Sigmoid colon (tissue), 7 donors: Measurements from ENCODE around the gene CAMK2N1. TPM values are rescaled to one million over a fixed set of nuclear protein-coding genes. Genes with fewer than 3 reads are reported as not detected.

Source experiments
- DNase-seq: peaks from one replicate; pipeline ENCODE4 v3.0.0-alpha.2; 2019
- H3K27ac ChIP-seq, 4 donors: fragments of 200-600 bp; sonication (generic); one replicate each; pipeline ENCODE4 v1.5.1; 2016 to 2019; ENCODE audit warnings: mild to moderate bottlenecking in 1 of 4
- H3K27me3 ChIP-seq, 3 donors: fragments of 200-600 bp; sonication (generic); one replicate each; pipeline ENCODE4 v1.5.1; 2019; ENCODE audit warnings: mild to moderate bottlenecking in 1 of 3
- H3K36me3 ChIP-seq, 4 donors: fragments of 200-600 bp; sonication (generic); one replicate each; pipeline ENCODE4 v1.5.1; 2016 to 2019
- H3K4me1 ChIP-seq, 4 donors: fragments of 200-600 bp; sonication (generic); one replicate each; pipeline ENCODE4 v1.5.1; 2017 to 2019
- H3K4me3 ChIP-seq, 4 donors: fragments of 200-600 bp; sonication (generic); one replicate each; pipeline ENCODE4 v1.5.1; 2017 to 2019; ENCODE audit warnings: mild to moderate bottlenecking in 2 of 4, moderate library complexity in 1 of 4
- H3K9me3 ChIP-seq, 4 donors: fragments of 200-600 bp in 3 of 4; sonication (generic) in 3 of 4; one replicate each; pipeline versions ENCODE4 v1.5.1 to v1.6.1; 2013 to 2019
- EP300 ChIP-seq, 4 donors: sonication (generic); formaldehyde crosslinking; IDR thresholded peaks; one replicate each; pipeline ENCODE4 v1.6.1; 2017; ENCODE audit warnings: antibody characterized with exemption in 4 of 4
- POLR2A ChIP-seq, 2 donors: fragments of 450-650 bp; IDR thresholded peaks; one replicate each; pipeline ENCODE4 v1.6.1; 2016; ENCODE audit warnings: antibody characterized with exemption in 2 of 2, mild to moderate bottlenecking in 2 of 2, moderate library complexity in 2 of 2
- POLR2AphosphoS5 ChIP-seq, 4 donors: sonication (generic); formaldehyde crosslinking; IDR thresholded peaks; one replicate each; pipeline ENCODE4 v1.6.1; 2017; ENCODE audit warnings: antibody characterized with exemption in 4 of 4
- WGBS, 2 donors: extraction: QIAGEN DNeasy Blood & Tissue Kit; methylation state at CpG; one replicate each; pipeline ENCODE4 v1.1.7; 2013; 5-methylcytosine and 5-hydroxymethylcytosine counted together
- intact Hi-C: fragments of 100-400 bp; cut with DNase I; formaldehyde crosslinking; loops from one replicate; pipeline ENCODE4 v1.15.1; 2023
- polyA plus RNA-seq, 3 donors: library from polyadenylated mRNA; stranded (reverse); fragments of 200-250 nt; gene quantifications; one replicate each; pipeline ENCODE4 v1.2.3, GENCODE V29; 2013
- total RNA-seq, 4 donors: library from RNA; depleted of rRNA; stranded (reverse); fragments of >200 nt; gene quantifications; one replicate each; pipeline ENCODE4 v1.1.0, GENCODE V29; 2016
- TF ChIP-seq, protein P1 (sequence below), 4 experiments: fragments of 450-650 bp in 3 of 4; fragments of 200-600 bp in 1 of 4; IDR thresholded peaks; one replicate each; pipeline ENCODE4 v1.5.1; 2016 to 2019; ENCODE audit warnings: antibody characterized with exemption in 4 of 4, mild to moderate bottlenecking in 3 of 4, moderate library complexity in 2 of 4
- donor health status: healthy with polysubstance abuse.
- donor health status: Bipolar disorder and iron deficiency.
- donor health status: healthy.

The CAMK2N1 gene
- total and polyA plus RNA-seq, 7 donors: 18.3 to 247 (median 31.9) TPM

DNA sequence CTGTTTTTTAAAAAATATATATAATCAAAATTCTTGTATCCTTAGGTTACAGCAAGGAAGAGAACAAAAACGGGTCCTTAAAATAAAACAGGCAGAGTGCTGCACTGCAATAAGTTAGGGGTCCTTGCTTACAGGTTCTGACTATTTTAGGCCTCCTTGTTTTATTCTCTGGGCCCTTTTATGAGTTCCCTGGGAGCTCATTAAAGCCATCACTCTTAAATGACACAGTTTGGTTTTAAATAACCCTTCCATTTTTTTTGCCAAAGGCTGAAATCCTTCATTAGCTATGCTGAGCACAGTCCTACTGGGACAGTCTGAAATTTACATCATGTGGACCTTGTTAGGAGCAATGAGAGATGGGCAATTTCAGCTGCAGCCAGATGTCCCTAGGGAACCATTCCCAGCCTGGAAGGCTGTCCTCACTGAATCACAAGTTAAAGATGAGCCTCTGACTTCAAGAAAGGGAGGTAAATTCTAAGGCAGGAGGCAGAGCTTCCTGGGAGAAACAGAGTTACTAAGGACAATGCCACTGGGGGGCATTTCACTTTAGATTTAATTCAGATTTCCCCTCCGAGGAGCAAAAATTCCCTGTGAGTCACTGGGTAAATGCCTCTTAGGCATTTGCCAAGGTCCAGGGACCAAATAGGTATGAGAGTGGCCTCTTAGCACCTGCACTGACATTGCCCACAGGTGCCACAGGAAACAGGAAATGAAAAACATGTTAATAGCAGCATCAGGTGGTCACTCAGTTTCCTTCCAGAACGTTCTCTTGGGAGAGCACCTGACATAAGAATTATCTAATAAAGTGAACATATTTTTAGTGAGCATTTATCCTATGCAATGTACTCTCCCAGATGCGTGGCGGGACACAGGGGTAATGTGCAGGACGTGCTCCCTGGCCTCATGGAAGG lies 25.8 kb upstream of the CAMK2N1 start:
- intact Hi-C loops: no loop called here
- Histone ChIP-seq H3K36me3 (no peaks in the 10 kb centered on the region), H3K4me3 (no peak overlapping the region), H3K9me3 (no peaks in the 10 kb centered on the region), H3K4me1 (peaks cover 0 to 14% (median 8%) of the 10 kb centered on the region in 4 donors), H3K27ac (no peak overlapping the region), H3K27me3 (no peaks in the 10 kb centered on the region)
- TF ChIP-seq, protein P1, sequence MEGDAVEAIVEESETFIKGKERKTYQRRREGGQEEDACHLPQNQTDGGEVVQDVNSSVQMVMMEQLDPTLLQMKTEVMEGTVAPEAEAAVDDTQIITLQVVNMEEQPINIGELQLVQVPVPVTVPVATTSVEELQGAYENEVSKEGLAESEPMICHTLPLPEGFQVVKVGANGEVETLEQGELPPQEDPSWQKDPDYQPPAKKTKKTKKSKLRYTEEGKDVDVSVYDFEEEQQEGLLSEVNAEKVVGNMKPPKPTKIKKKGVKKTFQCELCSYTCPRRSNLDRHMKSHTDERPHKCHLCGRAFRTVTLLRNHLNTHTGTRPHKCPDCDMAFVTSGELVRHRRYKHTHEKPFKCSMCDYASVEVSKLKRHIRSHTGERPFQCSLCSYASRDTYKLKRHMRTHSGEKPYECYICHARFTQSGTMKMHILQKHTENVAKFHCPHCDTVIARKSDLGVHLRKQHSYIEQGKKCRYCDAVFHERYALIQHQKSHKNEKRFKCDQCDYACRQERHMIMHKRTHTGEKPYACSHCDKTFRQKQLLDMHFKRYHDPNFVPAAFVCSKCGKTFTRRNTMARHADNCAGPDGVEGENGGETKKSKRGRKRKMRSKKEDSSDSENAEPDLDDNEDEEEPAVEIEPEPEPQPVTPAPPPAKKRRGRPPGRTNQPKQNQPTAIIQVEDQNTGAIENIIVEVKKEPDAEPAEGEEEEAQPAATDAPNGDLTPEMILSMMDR (IDR thresholded peaks at IDR 0.05): no peak
- TF ChIP-seq POLR2A (IDR thresholded peaks at IDR 0.05) (no peak), POLR2AphosphoS5 (IDR thresholded peaks at IDR 0.05) (no peak), EP300 (IDR thresholded peaks at IDR 0.05) (no peak)
- DNase-seq: no peak
- WGBS, 2 donors: 53 to 63% methylated on average over 6 of the region's 6 CpGs

DNA sequence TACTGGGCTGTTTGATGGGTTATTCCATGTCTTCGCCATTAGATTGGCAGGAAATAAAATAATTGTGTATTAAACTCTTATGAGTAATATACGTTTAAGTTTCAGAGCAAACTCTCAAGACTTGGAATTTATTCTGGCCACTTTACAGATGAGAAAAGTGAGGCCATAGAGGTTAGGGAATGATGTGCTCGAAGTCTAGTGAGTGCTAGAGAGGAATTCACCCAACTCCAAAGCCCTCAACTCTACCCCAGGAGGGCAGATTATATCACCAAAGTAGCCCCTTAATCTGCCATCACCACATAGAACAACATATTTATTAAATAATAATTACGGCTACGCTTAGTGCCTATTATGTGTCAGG lies 22.4 kb upstream of the CAMK2N1 start:
- TF ChIP-seq, protein P1 (IDR thresholded peaks at IDR 0.05): no peak
- no peak for TF ChIP-seq EP300 (IDR thresholded peaks at IDR 0.05)
- no peak for TF ChIP-seq POLR2A (IDR thresholded peaks at IDR 0.05)
- TF ChIP-seq POLR2AphosphoS5 (IDR thresholded peaks at IDR 0.05): no peak
- peaks cover 0 to 20% (median 0%) of the 10 kb centered on the region in 4 donors for H3K36me3 ChIP-seq
- intact Hi-C loops: loop anchor here (5.0 kb wide), 1 partner anchor 531 kb away; the partner anchor contains the start of gene PLA2G2A
- H3K4me3 ChIP-seq: peak overlapping the region; percentile 68 to 96 (median 83)
- WGBS, 2 donors: 62% methylated on average over 5 of the region's 5 CpGs
- H3K27ac ChIP-seq: peak overlapping the region; percentile 83 to 93 (median 88)
- DNase-seq: no peak
- peaks cover 0 to 48% (median 37%) of the 10 kb centered on the region in 4 donors for H3K4me1 ChIP-seq
- no peaks in the 10 kb centered on the region for H3K27me3 ChIP-seq
- H3K9me3 ChIP-seq: no peaks in the 10 kb centered on the region

DNA sequence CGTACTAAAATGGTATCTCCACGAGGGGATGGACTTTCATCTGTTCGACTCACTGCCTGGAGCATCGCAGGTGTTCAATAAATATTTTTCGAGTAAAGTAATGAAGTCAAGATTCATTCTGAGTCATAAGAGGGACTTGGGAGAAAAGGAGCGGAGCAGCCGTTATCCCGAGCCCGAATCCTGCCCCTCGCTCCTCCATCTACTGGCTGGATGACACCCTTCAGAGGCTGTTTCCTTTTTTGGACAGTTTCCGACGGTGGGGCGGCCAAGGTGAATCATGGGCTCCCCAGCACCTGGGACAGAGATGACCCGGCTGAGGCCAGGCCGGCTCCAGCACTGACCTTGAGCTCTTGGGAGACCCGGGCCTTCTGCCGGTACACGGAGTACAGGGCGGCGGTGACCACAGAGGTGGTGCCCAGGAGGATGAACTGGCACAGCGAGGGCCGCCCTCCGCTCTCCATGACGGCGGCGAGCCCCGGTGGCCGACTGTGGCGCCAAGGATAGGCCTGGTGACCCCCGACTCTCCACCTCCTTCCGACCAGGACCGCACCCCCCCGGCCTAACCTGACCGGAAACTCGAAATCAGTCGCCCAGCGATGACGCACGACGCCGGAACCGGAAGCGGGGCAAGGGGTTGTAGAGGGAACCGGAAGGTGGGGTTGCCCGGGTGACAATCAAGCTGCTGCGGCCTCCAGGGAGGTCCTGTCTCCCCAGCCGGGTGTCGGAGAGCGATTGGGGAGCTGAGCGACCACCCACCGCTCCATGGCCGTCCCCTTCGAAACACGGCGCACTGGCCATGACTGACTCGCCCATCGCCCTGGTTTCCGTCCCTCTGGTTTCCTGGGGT lies 21.8 kb upstream of the CAMK2N1 start, which contains the start of gene MUL1:
MUL1 (minus strand) TSS at position 588 of the 847 bp plus-strand sequence; CDS start at position 461, 127 bp downstream.
- Histone ChIP-seq H3K27me3 (no peaks in the 10 kb centered on the region), H3K9me3 (no peaks in the 10 kb centered on the region), H3K4me1 (peaks cover 0 to 48% (median 37%) of the 10 kb centered on the region in 4 donors), H3K36me3 (peaks cover 0 to 26% (median 4%) of the 10 kb centered on the region in 4 donors), H3K27ac (peak within 1 kb of the TSS; percentile 83 to 93 (median 88)), H3K4me3 (peak within 1 kb of the TSS; percentile 68 to 96 (median 83))
- TF ChIP-seq POLR2A (IDR thresholded peaks at IDR 0.05) (peak; percentile 72 to 76), EP300 (IDR thresholded peaks at IDR 0.05) (no peak), POLR2AphosphoS5 (IDR thresholded peaks at IDR 0.05) (peak; percentile 89 to 92 (median 91))
- peak; percentile 97 for DNase-seq
- 1% methylated on average over 58 of the region's 58 CpGs for WGBS, 2 donors
- intact Hi-C loops: loop anchor here (2.0 to 5.0 kb wide), 2 partner anchors 19 to 530 kb away; partner anchors contain the start of gene PLA2G2A

DNA sequence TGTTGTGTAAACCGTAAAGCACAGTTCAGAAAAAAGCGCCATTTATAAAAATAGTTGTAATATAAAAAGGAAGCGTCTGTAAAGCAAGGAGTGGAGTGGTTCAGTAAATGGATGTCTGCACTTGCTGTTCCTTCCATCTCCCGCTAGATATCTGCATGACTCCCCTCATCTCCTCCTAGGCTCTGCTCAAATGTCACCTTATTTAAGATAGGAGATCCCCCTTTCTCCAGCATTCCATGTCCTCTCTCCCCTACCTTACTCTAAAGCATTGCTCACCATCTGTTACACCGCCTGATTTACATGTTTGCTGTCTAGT lies 21.2 kb upstream of the CAMK2N1 start:
- H3K27me3 ChIP-seq: no peaks in the 10 kb centered on the region
- no peaks in the 10 kb centered on the region for H3K9me3 ChIP-seq
- DNase-seq: no peak
- WGBS, 2 donors: 29 to 41% methylated on average over 5 of the region's 5 CpGs
- TF ChIP-seq POLR2A (IDR thresholded peaks at IDR 0.05) (no peak), EP300 (IDR thresholded peaks at IDR 0.05) (no peak), POLR2AphosphoS5 (IDR thresholded peaks at IDR 0.05) (no peak)
- TF ChIP-seq, protein P1 (IDR thresholded peaks at IDR 0.05): no peak
- peaks cover 1 to 32% (median 8%) of the 10 kb centered on the region in 4 donors for H3K36me3 ChIP-seq
- intact Hi-C loops: loop anchor here (2.0 to 5.0 kb wide), 2 partner anchors 18 to 530 kb away; partner anchors contain the start of gene PLA2G2A
- peaks cover 0 to 48% (median 37%) of the 10 kb centered on the region in 4 donors for H3K4me1 ChIP-seq
- H3K4me3 ChIP-seq: peak overlapping the region; percentile 68 to 96 (median 83)
- peak overlapping the region; percentile 83 to 93 (median 88) for H3K27ac ChIP-seq
